Cardiac muscle cell (in vitro differentiated cells and primary cell): ENCODE results near the gene TMEM45A. TPM values are rescaled to one million over a fixed set of nuclear protein-coding genes. Genes with fewer than 3 reads are reported as not detected.
A peak's percentile ranks its signal among the peaks of the same experiment; 100 is the strongest.

Source experiments
- DNase-seq, 2 donors: peaks; one replicate each; pipeline versions ENCODE4 v3.0.0 to v3.0.0-alpha.2; 2010 to 2017; ENCODE audit warnings: low read depth in 1 of 2, low spot score in 1 of 2
- H3K27ac ChIP-seq: fragments of 200-600 bp; sonication (generic); 2 replicates; pipeline ENCODE4 v1.5.1; 2016
- H3K27me3 ChIP-seq: fragments of 200-600 bp; sonication (generic); 2 replicates; pipeline ENCODE4 v1.6.0; 2016; ENCODE audit warnings: control low read depth
- H3K36me3 ChIP-seq: fragments of 200-600 bp; sonication (generic); 2 replicates; pipeline ENCODE4 v1.5.1; 2016; ENCODE audit warnings: control low read depth
- H3K4me1 ChIP-seq: fragments of 200-600 bp; sonication (generic); 2 replicates; pipeline ENCODE4 v1.8.1; 2017; ENCODE audit warnings: low read depth, mild to moderate bottlenecking, mixed run types
- H3K4me3 ChIP-seq: fragments of 200-600 bp; sonication (generic); 2 replicates; pipeline ENCODE4 v1.5.1; 2016; ENCODE audit warnings: mild to moderate bottlenecking
- H3K9me3 ChIP-seq: fragments of 200-600 bp; sonication (generic); 2 replicates; pipeline ENCODE4 v1.5.1; 2017; ENCODE audit warnings: low read depth, mild to moderate bottlenecking, control low read depth
- CTCF ChIP-seq: IDR thresholded peaks from 2 replicates; pipeline ENCODE4 v1.5.1; 2012; ENCODE audit warnings: low read depth, mild to moderate bottlenecking, low read length
- polyA plus RNA-seq: library from polyadenylated mRNA; unstranded; fragments of >200 nt; fragmentation: Nextera tagmentation; extraction: Ambion mirVana; gene quantifications from 2 replicates; pipeline ENCODE4 v1.2.1, GENCODE V29; 2016
- total RNA-seq: library from RNA; depleted of rRNA; stranded (reverse); fragments of >200 nt; gene quantifications from 2 replicates; pipeline ENCODE4 v1.2.3, GENCODE V29; 2016

Gene TMEM45A
- total and polyA plus RNA-seq, 2 experiments from 2014 or later: 37.6 to 96.3 TPM

GRCh38 chr3:100563228-100563627, 70.8 kb downstream of the TMEM45A start:
- DNase-seq: no peak
- no peak for TF ChIP-seq CTCF
- Histone ChIP-seq H3K27ac (peak overlapping the region; percentile 64), H3K4me3 (no peak overlapping the region), H3K27me3 (no peaks in the 10 kb centered on the region), H3K36me3 (no peaks in the 10 kb centered on the region), H3K4me1 (peaks cover 24% of the 10 kb centered on the region), H3K9me3 (no peaks in the 10 kb centered on the region)

- Histone ChIP-seq H3K36me3 (peaks cover under 1% of the 10 kb centered on the region), H3K27ac (no peak overlapping the region), H3K9me3 (no peaks in the 10 kb centered on the region), H3K4me3 (no peak overlapping the region), H3K4me1 (peaks cover 19% of the 10 kb centered on the region), H3K27me3 (no peaks in the 10 kb centered on the region)
- DNase-seq: no peak
- no peak for TF ChIP-seq CTCF
Measured at GRCh38 chr3:100563652-100564211, 71.3 kb downstream of the TMEM45A start.

GRCh38 chr3:100570811-100571210, 78.4 kb downstream of the TMEM45A start:
- no peak for TF ChIP-seq CTCF
- H3K9me3 ChIP-seq: no peaks in the 10 kb centered on the region
- no peak overlapping the region for H3K27ac ChIP-seq
- H3K4me3 ChIP-seq: no peak overlapping the region
- H3K36me3 ChIP-seq: peaks cover 12% of the 10 kb centered on the region
- no peaks in the 10 kb centered on the region for H3K4me1 ChIP-seq
- DNase-seq: no peak
- no peaks in the 10 kb centered on the region for H3K27me3 ChIP-seq

- no peaks in the 10 kb centered on the region for H3K4me1 ChIP-seq
- no peaks in the 10 kb centered on the region for H3K27me3 ChIP-seq
- TF ChIP-seq CTCF: no peak
- no peak overlapping the region for H3K4me3 ChIP-seq
- H3K27ac ChIP-seq: no peak overlapping the region
- H3K9me3 ChIP-seq: no peaks in the 10 kb centered on the region
- no peak for DNase-seq
- peaks cover 12% of the 10 kb centered on the region for H3K36me3 ChIP-seq
Measured at GRCh38 chr3:100574536-100574935, 82.1 kb downstream of the TMEM45A start.

GRCh38 chr3:100575704-100576103, 83.3 kb downstream of the TMEM45A start:
- TF ChIP-seq CTCF: no peak
- Histone ChIP-seq H3K27ac (no peak overlapping the region), H3K9me3 (no peaks in the 10 kb centered on the region), H3K36me3 (peaks cover 8% of the 10 kb centered on the region), H3K4me1 (no peaks in the 10 kb centered on the region), H3K27me3 (no peaks in the 10 kb centered on the region), H3K4me3 (no peak overlapping the region)
- no peak for DNase-seq
